ENCODE data around the gene CXCR2.

GRCh38 chr2:218097975-218098374 lies 27.9 kb upstream of the CXCR2 start:
- TF ChIP-seq NFIC (IDR thresholded peaks at IDR 0.05) (no peak), EP300 (IDR thresholded peaks at IDR 0.05; ENCODE audit: borderline replicate concordance) (no peak)
